IMR-90 (cell line): ENCODE data around the gene IL18R1.

Experiments
- CTCF ChIP-seq: conservative IDR thresholded peaks from 2 replicates; pipeline ENCODE4 v1.5.1; 2012; ENCODE audit warnings: mild to moderate bottlenecking, low read depth, low read length, improper control_type of control experiment
- MXI1 ChIP-seq: IDR thresholded peaks from 2 replicates; pipeline ENCODE4 v1.6.1; 2012; ENCODE audit warnings: low read depth, mild to moderate bottlenecking, low read length, moderate library complexity, borderline replicate concordance

DNA sequence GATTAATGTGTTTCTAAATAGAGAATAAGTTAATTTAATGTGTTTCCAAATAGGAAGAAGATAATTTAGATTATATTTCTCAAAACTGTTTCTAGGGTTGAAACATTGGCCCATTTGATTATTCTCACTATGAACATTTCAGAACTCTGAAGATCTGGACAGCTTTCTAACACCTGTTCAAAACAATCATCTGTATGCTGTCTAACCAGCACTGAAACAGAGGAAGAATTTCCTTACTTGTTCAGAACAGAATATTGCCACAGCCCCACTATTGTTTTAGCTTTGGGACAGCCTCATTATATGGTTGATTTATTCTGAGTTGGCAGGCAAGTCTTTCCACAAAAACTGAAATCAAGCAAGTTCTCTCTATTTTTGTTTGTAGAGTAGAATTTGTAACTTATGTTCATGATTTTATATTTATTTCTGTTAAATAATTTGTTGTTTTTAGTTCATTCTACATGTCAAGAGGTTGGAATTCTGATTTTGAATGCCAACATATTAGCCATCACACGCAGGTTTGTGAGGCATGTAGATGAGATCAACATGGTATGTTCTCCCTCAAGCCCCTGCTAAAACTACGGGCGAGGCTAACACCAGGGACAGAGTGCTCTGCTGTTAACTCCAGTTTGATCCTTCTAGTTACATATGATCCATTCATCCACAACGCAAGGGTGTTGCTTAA, 78.5 kb downstream of the IL18R1 start:
- TF ChIP-seq CTCF (no peak), MXI1 (no peak)
